22Rv1 (cell line): ENCODE measurements around the gene PPP2R5C.

Source experiments
- CTCF ChIP-seq: fragments of 450-650 bp; IDR thresholded peaks from 2 replicates; pipeline ENCODE4 v1.5.1; 2017; ENCODE audit warnings: mild to moderate bottlenecking
- ZFX ChIP-seq: fragments of 450-650 bp; IDR thresholded peaks from 2 replicates; pipeline ENCODE4 v1.6.1; 2017; ENCODE audit warnings: antibody characterized with exemption, borderline replicate concordance

GRCh38 chr14:101861464-101861863, 100.0 kb downstream of the PPP2R5C start:
- TF ChIP-seq CTCF (no peak), ZFX (no peak)
